Psoas muscle (tissue), 8 donors: Measurements from ENCODE around the gene DPT. TPM values are rescaled to one million over a fixed set of nuclear protein-coding genes. Genes with fewer than 3 reads are reported as not detected.

Source experiments
- ATAC-seq, 4 donors: fragments of 200-7000 bp; cut with Tn5 transposase; one replicate each; pipeline ENCODE4 v1.9.1; 2020; ENCODE audit warnings: moderate library complexity in 3 of 4, mild to moderate bottlenecking in 2 of 4
- DNase-seq, 2 donors: peaks; one replicate each; pipeline ENCODE4 v3.0.0-alpha.2; 2020
- H3K27ac ChIP-seq: fragments of 200-600 bp; one replicate; pipeline ENCODE4 v1.8.0; 2022
- H3K27me3 ChIP-seq, 3 donors: fragments of 200-600 bp in 1 of 3; one replicate each; pipeline versions ENCODE4 v1.6.1 to v1.8.0; 2013 to 2022; ENCODE audit warnings: low read length in 2 of 3, mild to moderate bottlenecking in 2 of 3, moderate library complexity in 1 of 3; ENCODE audit not compliant: insufficient read depth in 3 of 3
- H3K36me3 ChIP-seq, 2 donors: fragments of 200-600 bp in 1 of 2; one replicate each; pipeline versions ENCODE4 v1.6.1 to v1.8.0; 2013 to 2022; ENCODE audit warnings: low read depth in 1 of 2, mild to moderate bottlenecking in 1 of 2, moderate library complexity in 1 of 2; ENCODE audit not compliant: insufficient read depth in 1 of 2
- H3K4me1 ChIP-seq: fragments of 200-600 bp; one replicate; pipeline ENCODE4 v1.8.0; 2022
- H3K4me3 ChIP-seq: fragments of 200-600 bp; one replicate; pipeline ENCODE4 v1.8.0; 2022; ENCODE audit warnings: mild to moderate bottlenecking
- H3K9me3 ChIP-seq: fragments of 200-600 bp; one replicate; pipeline ENCODE4 v1.8.0; 2022
- WGBS, 3 donors: extraction: QIAGEN DNeasy Blood & Tissue Kit; methylation state at CpG; one replicate each; pipeline versions ENCODE4 v1.1.6 to v1.1.7; 2013; 5-methylcytosine and 5-hydroxymethylcytosine counted together
- intact Hi-C, 2 donors: fragments of 100-400 bp; cut with DNase I; formaldehyde crosslinking; loops; one replicate each; pipeline versions ENCODE4 v1.11.0 to v1.14.2; 2022
- polyA plus RNA-seq, 3 donors: library from polyadenylated mRNA; stranded (reverse); fragments of 200-250 nt; gene quantifications; one replicate each; pipeline ENCODE4 v1.2.3, GENCODE V29; 2013
- total RNA-seq, 4 donors: library from RNA; stranded (reverse); fragmentation: NEBNext Ultra II Directional in 2 of 4; extraction: Animal tissue kit (Norgen Biotek cat#: 25700) in 2 of 4; gene quantifications; one replicate each; pipeline versions ENCODE4 v1.2.1 to v1.2.4, GENCODE V29; 2021 to 2023
- TF ChIP-seq, protein P1 (sequence below): fragments of 200-600 bp; IDR thresholded peaks from one replicate; pipeline ENCODE4 v1.8.0; 2022; ENCODE audit warnings: antibody characterized with exemption
- donor health status: healthy with polysubstance abuse.
- donor health status: DM: no; HTN: no; CAD: no; lungs with moderate emphysema.
- donor health status: Bipolar disorder and iron deficiency.
- donor health status: healthy.
- donor health status: DM: yes; HTN: yes; CAD: no.
- donor health status: DM: no; HTN: no; CAD: no.
- donor health status: DM: no; HTN: no; CAD: no.
- donor health status: DM: yes; HTN: yes; CAD: no.

DPT gene
- total and polyA plus RNA-seq, 7 donors, result 8.5 to 39.4 (median 9.3) TPM

GRCh38 chr1:168734271-168734670 is 5.3 kb upstream of the DPT start:
- H3K27ac ChIP-seq, result no peak overlapping the region
- ATAC-seq, result peak; percentile 67 to 87 (median 82)

DNA sequence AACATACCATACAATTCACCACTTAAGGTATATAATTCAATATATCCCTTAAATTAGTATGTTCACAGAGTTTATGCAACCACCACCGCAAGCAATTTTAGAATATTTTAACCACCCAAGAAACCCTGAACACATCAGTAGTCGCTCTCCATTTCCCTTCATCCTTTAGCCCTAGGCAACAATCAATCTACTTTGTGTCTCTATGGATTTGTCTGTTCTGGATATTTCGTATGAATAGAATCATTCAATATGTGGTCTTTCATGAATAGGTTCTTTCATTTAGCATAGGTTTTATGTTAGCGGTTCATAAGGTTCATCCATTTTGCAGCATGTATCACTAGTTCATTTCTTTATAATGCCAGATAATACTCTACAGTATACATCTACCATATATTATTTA is 4.2 kb upstream of the DPT start:
- no peak for DNase-seq
- 94 to 99% (median 95%) methylated on average over 4 of the region's 4 CpGs for WGBS, 3 donors
- Histone ChIP-seq H3K36me3 (no peaks in the 10 kb centered on the region), H3K9me3 (no peaks in the 10 kb centered on the region), H3K4me3 (no peak overlapping the region), H3K4me1 (peaks cover 14% of the 10 kb centered on the region), H3K27me3 (no peaks in the 10 kb centered on the region), H3K27ac (no peak overlapping the region)
- ATAC-seq, result no peak
- TF ChIP-seq, protein P1, sequence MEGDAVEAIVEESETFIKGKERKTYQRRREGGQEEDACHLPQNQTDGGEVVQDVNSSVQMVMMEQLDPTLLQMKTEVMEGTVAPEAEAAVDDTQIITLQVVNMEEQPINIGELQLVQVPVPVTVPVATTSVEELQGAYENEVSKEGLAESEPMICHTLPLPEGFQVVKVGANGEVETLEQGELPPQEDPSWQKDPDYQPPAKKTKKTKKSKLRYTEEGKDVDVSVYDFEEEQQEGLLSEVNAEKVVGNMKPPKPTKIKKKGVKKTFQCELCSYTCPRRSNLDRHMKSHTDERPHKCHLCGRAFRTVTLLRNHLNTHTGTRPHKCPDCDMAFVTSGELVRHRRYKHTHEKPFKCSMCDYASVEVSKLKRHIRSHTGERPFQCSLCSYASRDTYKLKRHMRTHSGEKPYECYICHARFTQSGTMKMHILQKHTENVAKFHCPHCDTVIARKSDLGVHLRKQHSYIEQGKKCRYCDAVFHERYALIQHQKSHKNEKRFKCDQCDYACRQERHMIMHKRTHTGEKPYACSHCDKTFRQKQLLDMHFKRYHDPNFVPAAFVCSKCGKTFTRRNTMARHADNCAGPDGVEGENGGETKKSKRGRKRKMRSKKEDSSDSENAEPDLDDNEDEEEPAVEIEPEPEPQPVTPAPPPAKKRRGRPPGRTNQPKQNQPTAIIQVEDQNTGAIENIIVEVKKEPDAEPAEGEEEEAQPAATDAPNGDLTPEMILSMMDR, result no peak
- intact Hi-C loops, result no loop called here

More at GRCh38 chr1:168734271-168734670, 5.3 kb upstream of the DPT start:
- Histone ChIP-seq H3K4me1 (peaks cover 11% of the 10 kb centered on the region), H3K4me3 (no peak overlapping the region), H3K36me3 (no peaks in the 10 kb centered on the region), H3K27me3 (no peaks in the 10 kb centered on the region), H3K9me3 (no peaks in the 10 kb centered on the region)
- no peak for DNase-seq
- TF ChIP-seq, protein P1, result no peak
- intact Hi-C loops, result no loop called here
- WGBS, 3 donors, result 26 to 42% (median 41%) methylated on average over 3 of the region's 3 CpGs

- no peak overlapping the region for H3K27ac ChIP-seq
- H3K27me3 ChIP-seq, result no peaks in the 10 kb centered on the region
- H3K36me3 ChIP-seq, result no peaks in the 10 kb centered on the region
- WGBS, 3 donors, result 87 to 89% (median 89%) methylated on average over 6 of the region's 6 CpGs
- ATAC-seq (no peak), DNase-seq (no peak)
- intact Hi-C loops, result no loop called here
- no peaks in the 10 kb centered on the region for H3K9me3 ChIP-seq
- peaks cover 14% of the 10 kb centered on the region for H3K4me1 ChIP-seq
- TF ChIP-seq, protein P1, result no peak
- H3K4me3 ChIP-seq, result no peak overlapping the region
These were observed 3.7 kb upstream of the DPT start for GRCh38 chr1:168732736-168733135.

GRCh38 chr1:168731244-168731953 is 2.4 kb upstream of the DPT start:
- DNase-seq (no peak), ATAC-seq (no peak)
- H3K27ac ChIP-seq, result no peak overlapping the region
- no peaks in the 10 kb centered on the region for H3K9me3 ChIP-seq
- peaks cover 14% of the 10 kb centered on the region for H3K4me1 ChIP-seq
- H3K4me3 ChIP-seq, result no peak overlapping the region
- no peaks in the 10 kb centered on the region for H3K36me3 ChIP-seq
- WGBS, 3 donors, result 90 to 92% (median 90%) methylated on average over 7 of the region's 7 CpGs
- no peaks in the 10 kb centered on the region for H3K27me3 ChIP-seq
- TF ChIP-seq, protein P1, result no peak
- intact Hi-C loops, result no loop called here
